Mucosa of rectum (tissue), 2 donors: Measurements from ENCODE around the gene FXR1.
A peak's percentile ranks its signal among the peaks of the same experiment; 100 is the strongest.
"Not testable (repeated sequence)": the region's sequence is repeated elsewhere in the genome, so short reads cannot be mapped to it uniquely, and the experiment has no call there.

ENCODE experiments used
- H3K27ac ChIP-seq, 2 donors: one replicate each; pipeline ENCODE4 v1.7.0; 2013; ENCODE audit warnings: inconsistent platforms in 2 of 2, low read depth in 2 of 2, low read length in 2 of 2
- H3K27me3 ChIP-seq, 2 donors: one replicate each; pipeline ENCODE4 v1.7.0; 2013; ENCODE audit warnings: low read length in 2 of 2; ENCODE audit not compliant: control insufficient read depth in 2 of 2, insufficient read depth in 2 of 2
- H3K36me3 ChIP-seq, 2 donors: one replicate each; pipeline ENCODE4 v1.7.0; 2013; ENCODE audit warnings: low read length in 2 of 2; ENCODE audit not compliant: control insufficient read depth in 2 of 2, insufficient read depth in 2 of 2
- H3K4me1 ChIP-seq, 2 donors: one replicate each; pipeline ENCODE4 v1.7.0; 2013; ENCODE audit warnings: low read length in 2 of 2, mild to moderate bottlenecking in 1 of 2; ENCODE audit not compliant: control insufficient read depth in 2 of 2, insufficient read depth in 2 of 2
- H3K4me3 ChIP-seq, 2 donors: one replicate each; pipeline ENCODE4 v1.7.0; 2013; ENCODE audit warnings: low read length in 2 of 2
- H3K9ac ChIP-seq, 2 donors: one replicate each; pipeline ENCODE4 v1.7.0; 2013; ENCODE audit warnings: low read length in 2 of 2, low read depth in 1 of 2, mild to moderate bottlenecking in 1 of 2
- H3K9me3 ChIP-seq, 2 donors: one replicate each; pipeline ENCODE4 v1.7.0; 2013; ENCODE audit warnings: low read length in 2 of 2; ENCODE audit not compliant: control insufficient read depth in 2 of 2
- donor health status: healthy.
- donor health status: Normal muscosa, but diverticular disease.

FXR1 gene

DNA sequence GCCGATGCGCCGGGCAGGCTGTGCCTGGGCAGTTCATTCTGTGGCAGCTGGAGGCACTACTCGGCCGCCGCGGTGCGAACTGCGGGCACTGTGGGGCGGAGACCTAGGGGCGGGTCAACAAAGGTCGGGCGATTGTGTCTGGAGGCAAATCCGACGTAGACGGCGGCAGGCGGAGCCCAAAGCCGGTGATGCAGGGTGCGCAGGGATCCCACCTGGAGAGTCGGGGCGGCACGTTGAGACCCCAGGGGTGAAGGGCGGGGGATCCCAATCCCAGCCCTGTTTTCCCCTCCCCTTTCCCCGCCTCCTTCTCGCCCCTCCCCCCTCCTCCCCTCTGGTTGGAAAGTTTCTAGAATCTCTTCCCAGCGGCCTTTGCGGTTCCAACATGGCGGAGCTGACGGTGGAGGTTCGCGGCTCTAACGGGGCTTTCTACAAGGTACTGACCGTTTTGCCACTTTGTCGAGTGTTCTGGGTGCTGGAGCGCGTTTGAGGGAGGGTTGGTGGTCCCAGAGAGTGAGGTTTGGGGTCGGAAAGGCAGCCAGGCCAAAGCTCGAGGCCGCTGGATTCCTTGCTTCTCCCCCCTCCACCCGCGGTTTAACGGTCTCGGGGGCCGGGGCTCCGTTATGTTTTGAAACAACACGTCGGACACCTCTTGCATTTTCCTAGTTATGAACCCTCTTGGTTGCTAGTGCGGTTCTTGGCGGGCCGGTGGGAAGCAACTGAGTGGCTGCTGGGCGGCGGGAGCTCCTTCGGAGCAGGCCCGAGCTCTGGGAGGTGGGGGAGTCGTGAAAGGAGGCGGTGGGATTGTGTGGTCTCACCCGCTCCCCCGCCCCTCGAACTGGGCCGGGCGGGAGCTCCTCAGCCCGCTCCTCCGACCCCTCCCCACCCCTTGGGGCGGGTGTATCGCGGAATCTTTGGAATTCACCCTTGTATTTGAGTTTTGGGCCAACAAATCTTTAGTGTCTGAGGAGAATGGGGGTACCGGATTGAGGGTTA lies at the start of gene FXR1:
FXR1 (plus strand) TSS at position 367 of the 993 bp plus-strand sequence; CDS start at position 383, 16 bp downstream.
- Histone ChIP-seq H3K27ac (peak within 1 kb of the TSS; percentile 88 to 91), H3K4me1 (peaks cover 6 to 15% of the 10 kb centered on the region in 2 donors), H3K27me3 (no peaks in the 10 kb centered on the region), H3K9ac (peak within 1 kb of the TSS; percentile 97 to 98), H3K9me3 (no peaks in the 10 kb centered on the region), H3K36me3 (no peaks in the 10 kb centered on the region), H3K4me3 (peak within 1 kb of the TSS; percentile 97 to 99)

DNA sequence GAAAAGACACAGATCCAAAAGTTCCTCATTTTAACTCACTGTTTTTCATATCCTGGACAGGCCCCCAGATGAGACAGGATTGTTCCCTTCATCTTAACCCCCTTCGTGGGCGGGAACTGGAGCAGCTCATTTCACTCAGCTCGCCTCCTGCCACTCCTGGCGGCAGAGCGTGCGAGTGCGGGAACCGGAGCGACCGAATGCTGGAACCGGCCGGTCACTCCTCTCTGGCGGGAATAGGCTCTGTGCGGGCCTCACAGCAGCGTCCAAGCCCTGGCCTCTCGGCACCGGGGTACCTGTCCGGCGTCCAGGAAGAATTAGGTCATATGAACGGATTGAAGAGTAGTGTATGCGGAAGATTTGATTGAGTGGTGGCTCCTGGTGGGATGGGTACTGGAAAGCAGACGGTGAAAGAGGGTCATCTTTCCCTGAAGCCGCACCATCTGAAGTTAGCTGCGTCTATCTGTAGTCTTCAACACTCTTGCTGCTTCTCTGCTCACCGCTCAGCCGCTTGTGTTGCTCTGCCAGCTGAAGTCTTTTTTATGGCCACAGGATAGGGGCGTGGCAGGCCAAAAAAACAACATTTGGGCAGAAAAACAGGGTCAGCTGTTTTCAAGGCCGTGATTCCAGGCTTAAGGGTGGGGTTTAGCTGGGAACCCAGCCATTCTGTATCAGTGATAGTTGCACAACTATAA lies 42.3 kb upstream of the FXR1 start:
- Histone ChIP-seq H3K4me1 (no peaks in the 10 kb centered on the region), H3K9ac (no peak overlapping the region), H3K9me3 (no peaks in the 10 kb centered on the region), H3K27me3 (no peaks in the 10 kb centered on the region), H3K4me3 (peak overlapping the region; percentile 2 to 45), H3K36me3 (no peaks in the 10 kb centered on the region), H3K27ac (no peak overlapping the region)

DNA sequence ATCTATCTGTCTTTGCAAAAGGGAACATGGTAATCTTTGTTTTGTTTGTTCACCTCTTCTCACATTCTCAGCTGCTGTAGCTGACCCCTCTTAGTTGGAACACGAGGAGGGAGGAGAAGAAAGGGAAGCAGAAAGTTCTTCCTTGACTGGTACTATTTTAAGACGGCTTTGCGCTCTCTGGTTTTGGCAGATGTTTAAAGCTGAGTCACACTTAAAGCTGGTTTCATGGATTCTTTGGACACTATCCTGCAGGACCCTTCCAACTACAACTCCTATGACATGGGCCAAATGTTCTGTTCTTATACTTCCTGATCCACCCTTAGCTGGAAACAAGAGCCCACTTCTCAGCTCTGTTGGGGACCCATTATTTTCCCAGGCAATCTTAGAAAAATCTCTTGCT lies 40.6 kb upstream of the FXR1 start:
- Histone ChIP-seq H3K9ac (no peak overlapping the region), H3K4me1 (no peaks in the 10 kb centered on the region), H3K9me3 (no peaks in the 10 kb centered on the region), H3K4me3 (no peak overlapping the region), H3K36me3 (no peaks in the 10 kb centered on the region), H3K27ac (no peak overlapping the region), H3K27me3 (no peaks in the 10 kb centered on the region)

DNA sequence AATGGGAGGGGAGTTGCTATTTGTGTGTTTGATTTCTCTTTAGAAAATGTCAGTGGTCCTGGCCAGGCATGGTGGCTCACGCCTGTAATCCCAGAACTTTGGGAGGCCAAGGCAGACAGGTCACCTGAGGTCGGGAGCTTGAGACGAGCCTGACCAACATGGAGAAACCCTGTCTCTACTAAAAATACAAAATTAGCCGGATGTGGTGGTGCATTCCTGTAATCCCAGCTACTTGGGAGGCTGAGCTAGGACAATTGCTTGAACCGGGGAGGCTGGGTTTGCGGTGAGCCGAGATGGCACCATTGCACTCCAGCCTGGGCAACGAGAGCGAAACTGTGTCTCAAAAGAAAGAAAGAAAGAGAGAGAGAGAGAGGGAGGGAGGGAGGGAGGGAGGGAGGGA lies 40.0 kb upstream of the FXR1 start:
- H3K36me3 ChIP-seq, H3K4me3 ChIP-seq, H3K9me3 ChIP-seq: not testable (repeated sequence)

DNA sequence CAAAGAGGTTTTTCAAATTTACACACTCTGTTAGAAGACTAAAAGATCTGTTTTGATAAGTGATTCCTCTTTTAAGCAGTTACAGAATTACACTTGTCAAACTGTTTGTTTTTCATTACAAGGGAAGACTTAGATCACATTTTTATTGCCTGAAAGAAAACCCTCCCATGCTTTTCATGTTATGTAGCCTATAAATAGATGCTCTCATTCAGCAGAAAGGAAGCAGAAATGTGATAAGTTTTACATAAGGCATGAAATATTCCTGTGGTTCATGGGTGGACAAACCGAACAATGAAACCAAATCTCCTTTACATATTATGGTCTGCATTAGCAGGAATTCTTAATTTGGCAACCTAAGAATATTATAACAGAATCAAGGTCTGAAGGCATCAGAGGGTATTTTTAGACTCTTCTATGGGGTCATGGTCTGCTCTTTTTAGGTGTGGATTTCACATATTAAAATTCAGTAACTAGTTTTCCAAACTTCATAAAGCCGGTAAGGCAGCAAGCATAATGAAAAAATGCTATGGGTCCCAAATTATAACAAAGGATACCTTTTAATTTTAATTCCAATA lies 37.3 kb upstream of the FXR1 start:
- no peak overlapping the region for H3K27ac ChIP-seq
- no peak overlapping the region for H3K9ac ChIP-seq
- H3K4me1 ChIP-seq: no peaks in the 10 kb centered on the region
- H3K36me3 ChIP-seq: no peaks in the 10 kb centered on the region
- H3K4me3 ChIP-seq: no peak overlapping the region
- no peaks in the 10 kb centered on the region for H3K27me3 ChIP-seq
- no peaks in the 10 kb centered on the region for H3K9me3 ChIP-seq

More for the DNA sequence above, 40.0 kb upstream of the FXR1 start:
- not testable (repeated sequence) for H3K9ac ChIP-seq, H3K27me3 ChIP-seq, H3K27ac ChIP-seq, H3K4me1 ChIP-seq

DNA sequence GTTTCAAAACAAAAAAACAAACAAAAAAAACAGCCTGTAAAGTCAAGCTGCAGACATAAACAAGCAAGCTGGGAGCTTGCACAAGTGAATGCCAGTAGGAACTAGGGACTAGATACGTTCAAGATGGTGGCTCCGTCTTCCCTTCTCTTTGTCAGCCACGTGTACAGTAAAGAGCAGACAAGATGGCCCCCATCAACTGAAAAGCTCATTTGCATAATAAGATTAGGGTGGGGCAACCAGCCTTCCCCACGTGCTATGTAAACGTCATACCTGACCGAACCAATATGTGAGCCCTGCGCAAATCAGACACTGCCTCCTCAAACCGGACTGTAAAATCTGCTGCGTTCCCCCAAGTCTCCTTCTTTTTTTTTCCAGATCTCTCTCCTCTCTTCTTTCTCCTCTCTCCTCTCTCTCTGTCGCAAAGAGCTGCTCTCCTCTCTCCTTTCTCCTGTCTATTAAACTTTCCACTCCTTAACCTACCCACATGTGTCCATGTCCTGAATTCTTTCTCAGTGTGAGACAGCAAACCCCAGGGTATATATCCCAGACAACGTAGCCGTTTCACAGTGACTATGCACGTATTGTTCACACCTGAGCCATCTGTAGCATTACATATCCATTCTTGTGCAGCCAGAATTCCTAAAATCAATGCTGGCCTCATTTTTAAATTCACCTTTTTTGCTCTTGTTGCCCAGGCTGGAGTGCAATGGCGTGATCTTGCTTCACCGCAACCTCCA lies 31.2 kb upstream of the FXR1 start:
- H3K9me3 ChIP-seq: no peaks in the 10 kb centered on the region

DNA sequence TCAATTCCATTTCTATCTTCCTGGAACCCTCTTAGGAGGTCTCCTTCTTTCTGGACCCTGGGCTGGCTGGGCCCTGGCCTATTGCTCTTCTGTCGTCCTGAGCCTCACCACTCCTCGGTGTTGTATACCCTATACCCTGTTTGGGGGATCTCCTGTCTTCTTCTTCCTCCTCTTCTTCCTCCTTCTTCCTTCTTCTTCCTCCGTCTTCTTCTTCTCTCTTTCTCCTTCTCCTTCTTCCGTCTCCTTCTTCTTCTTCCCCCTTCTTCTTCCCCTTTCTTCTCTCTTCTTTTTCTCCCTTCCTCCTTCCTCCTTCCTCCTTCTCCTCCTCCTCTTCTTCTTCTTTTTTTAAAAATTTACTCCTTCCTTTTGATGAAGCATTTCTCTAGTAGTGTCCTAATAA lies 30.4 kb upstream of the FXR1 start:
- Histone ChIP-seq H3K4me1 (no peaks in the 10 kb centered on the region), H3K27ac (no peak overlapping the region), H3K9ac (no peak overlapping the region), H3K27me3 (no peaks in the 10 kb centered on the region), H3K9me3 (no peaks in the 10 kb centered on the region), H3K36me3 (no peaks in the 10 kb centered on the region), H3K4me3 (no peak overlapping the region)

More for the DNA sequence above, 31.2 kb upstream of the FXR1 start:
- Histone ChIP-seq H3K4me3 (no peak overlapping the region), H3K9ac (no peak overlapping the region), H3K36me3 (no peaks in the 10 kb centered on the region), H3K27me3 (no peaks in the 10 kb centered on the region), H3K4me1 (no peaks in the 10 kb centered on the region), H3K27ac (no peak overlapping the region)

DNA sequence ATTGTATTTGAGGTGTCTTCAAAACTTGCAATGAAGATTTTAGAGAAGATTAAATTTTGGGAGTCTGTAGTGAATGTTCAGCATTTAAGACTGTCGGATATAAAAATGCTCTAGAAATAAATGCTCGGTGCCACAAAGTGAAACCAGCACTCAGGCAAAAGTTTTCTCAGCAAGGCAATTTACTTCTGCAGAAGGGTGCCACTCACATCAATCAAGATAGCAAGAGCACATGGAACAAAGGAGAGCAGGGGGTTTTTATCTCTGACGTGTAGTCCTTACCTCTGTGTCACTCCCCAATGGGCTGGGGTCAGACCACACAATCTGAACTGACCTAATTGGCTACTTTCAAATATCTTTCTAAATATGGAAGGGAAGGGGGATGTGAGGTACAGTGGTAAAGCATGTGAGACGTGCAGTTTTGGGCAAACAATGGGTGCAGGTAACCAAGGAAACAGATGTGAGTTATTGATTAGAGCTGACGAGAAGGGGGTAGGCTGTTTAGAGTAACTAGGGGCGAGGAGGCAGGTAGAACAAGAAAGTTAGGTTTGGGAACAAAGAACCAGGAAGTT lies 23.4 kb upstream of the FXR1 start:
- Histone ChIP-seq H3K9ac (no peak overlapping the region), H3K27me3 (no peaks in the 10 kb centered on the region), H3K4me3 (no peak overlapping the region)

DNA sequence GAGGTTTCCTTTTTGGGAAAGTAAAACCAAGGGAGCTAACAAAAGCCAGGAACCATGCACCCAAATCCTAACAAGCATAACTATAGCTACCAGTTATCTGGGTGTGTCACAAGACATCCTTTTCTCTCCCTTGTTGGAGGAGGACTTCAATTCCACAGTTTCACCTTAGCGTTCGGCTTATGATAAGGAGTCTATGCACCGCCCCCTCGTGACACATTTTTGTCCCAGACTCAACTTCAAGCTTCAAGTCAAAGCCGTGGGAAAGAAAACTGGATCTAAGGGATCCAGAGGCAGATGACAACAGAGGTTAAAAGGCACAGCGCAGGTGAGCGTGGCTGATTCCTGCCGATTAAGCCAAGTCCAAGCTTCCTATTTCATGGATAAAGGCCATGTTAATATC lies 13.9 kb upstream of the FXR1 start:
- Histone ChIP-seq H3K27me3 (no peaks in the 10 kb centered on the region), H3K4me3 (no peak overlapping the region), H3K9ac (no peak overlapping the region), H3K4me1 (no peaks in the 10 kb centered on the region), H3K27ac (no peak overlapping the region), H3K36me3 (no peaks in the 10 kb centered on the region), H3K9me3 (no peaks in the 10 kb centered on the region)

More for the DNA sequence above, 23.4 kb upstream of the FXR1 start:
- Histone ChIP-seq H3K36me3 (no peaks in the 10 kb centered on the region), H3K4me1 (no peaks in the 10 kb centered on the region), H3K9me3 (peaks cover 0 to 3% of the 10 kb centered on the region in 2 donors), H3K27ac (no peak overlapping the region)
